Nephron progenitor cell (in vitro differentiated cells): ENCODE data around the gene PABPN1.

ENCODE experiments used
- DNase-seq: peaks from one replicate; pipeline ENCODE4 v3.0.0; 2021
- H3K27ac Mint-ChIP-seq: 2 replicates; pipeline ENCODE4 v1.8.0; 2021; ENCODE audit warnings: mild to moderate bottlenecking, moderate library complexity, mixed read lengths
- H3K27me3 Mint-ChIP-seq: 2 replicates; pipeline ENCODE4 v1.8.0; 2021; ENCODE audit warnings: mild to moderate bottlenecking, low read depth, mixed read lengths; ENCODE audit not compliant: poor library complexity
- H3K36me3 Mint-ChIP-seq: 2 replicates; pipeline ENCODE4 v1.8.0; 2021; ENCODE audit warnings: low read depth, mixed read lengths
- H3K4me1 Mint-ChIP-seq: 2 replicates; pipeline ENCODE4 v1.8.0; 2021; ENCODE audit warnings: mixed read lengths
- H3K4me3 Mint-ChIP-seq: 2 replicates; pipeline ENCODE4 v1.8.0; 2021; ENCODE audit warnings: mild to moderate bottlenecking, moderate library complexity, mixed read lengths
- H3K9me3 Mint-ChIP-seq: 2 replicates; pipeline ENCODE4 v1.8.0; 2021; ENCODE audit warnings: mild to moderate bottlenecking, moderate library complexity, mixed read lengths
- TF ChIP-seq, protein P1 (sequence below): fragments of 200-600 bp; sonication (generic); IDR thresholded peaks from 2 replicates; pipeline ENCODE4 v1.5.0; 2021; ENCODE audit warnings: antibody characterized with exemption

PABPN1 gene

DNA sequence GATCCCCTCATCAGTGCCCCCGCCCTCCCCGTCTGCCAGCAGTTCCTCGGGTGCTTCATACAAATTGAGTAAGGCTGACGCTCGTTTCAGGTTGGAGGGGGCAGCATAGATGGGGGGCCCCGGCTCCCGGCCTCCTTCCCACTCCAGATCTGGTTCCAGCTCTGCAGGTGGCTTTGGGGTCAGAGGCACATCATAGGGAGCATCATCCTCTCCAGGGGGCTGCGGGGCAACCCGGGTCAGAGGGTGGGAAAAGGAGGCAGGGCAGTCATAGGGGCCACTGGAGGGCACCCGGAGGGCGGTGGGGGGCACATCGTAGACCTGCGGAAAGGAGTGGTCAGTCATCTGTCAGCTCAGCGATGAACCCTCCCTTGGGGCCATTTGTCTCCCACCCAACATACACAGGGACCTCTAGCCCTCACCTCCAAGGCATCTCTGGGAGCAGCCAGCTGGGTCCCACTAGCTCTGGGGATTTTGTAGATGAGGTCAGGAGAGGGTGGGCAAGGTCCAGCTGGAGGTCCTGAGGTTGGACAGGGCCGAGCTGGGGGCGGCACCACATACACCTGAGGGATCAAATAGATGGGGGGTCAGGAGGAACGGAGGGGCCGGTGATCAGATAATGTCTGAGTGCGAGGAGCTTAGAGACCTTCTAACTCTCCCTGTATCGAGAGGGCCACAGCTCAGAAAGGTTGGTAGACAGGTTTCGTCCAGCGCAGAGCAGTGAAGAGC, 38.6 kb downstream of the PABPN1 start:
- Mint-ChIP-seq H3K36me3 (peaks cover 42% of the 10 kb centered on the region), H3K4me1 (peaks cover 37% of the 10 kb centered on the region), H3K27ac (peak overlapping the region; percentile 32), H3K9me3 (no peaks in the 10 kb centered on the region), H3K27me3 (no peaks in the 10 kb centered on the region), H3K4me3 (no peak overlapping the region)
- no peak for DNase-seq
- TF ChIP-seq, protein P1, sequence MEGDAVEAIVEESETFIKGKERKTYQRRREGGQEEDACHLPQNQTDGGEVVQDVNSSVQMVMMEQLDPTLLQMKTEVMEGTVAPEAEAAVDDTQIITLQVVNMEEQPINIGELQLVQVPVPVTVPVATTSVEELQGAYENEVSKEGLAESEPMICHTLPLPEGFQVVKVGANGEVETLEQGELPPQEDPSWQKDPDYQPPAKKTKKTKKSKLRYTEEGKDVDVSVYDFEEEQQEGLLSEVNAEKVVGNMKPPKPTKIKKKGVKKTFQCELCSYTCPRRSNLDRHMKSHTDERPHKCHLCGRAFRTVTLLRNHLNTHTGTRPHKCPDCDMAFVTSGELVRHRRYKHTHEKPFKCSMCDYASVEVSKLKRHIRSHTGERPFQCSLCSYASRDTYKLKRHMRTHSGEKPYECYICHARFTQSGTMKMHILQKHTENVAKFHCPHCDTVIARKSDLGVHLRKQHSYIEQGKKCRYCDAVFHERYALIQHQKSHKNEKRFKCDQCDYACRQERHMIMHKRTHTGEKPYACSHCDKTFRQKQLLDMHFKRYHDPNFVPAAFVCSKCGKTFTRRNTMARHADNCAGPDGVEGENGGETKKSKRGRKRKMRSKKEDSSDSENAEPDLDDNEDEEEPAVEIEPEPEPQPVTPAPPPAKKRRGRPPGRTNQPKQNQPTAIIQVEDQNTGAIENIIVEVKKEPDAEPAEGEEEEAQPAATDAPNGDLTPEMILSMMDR = no peak

DNA sequence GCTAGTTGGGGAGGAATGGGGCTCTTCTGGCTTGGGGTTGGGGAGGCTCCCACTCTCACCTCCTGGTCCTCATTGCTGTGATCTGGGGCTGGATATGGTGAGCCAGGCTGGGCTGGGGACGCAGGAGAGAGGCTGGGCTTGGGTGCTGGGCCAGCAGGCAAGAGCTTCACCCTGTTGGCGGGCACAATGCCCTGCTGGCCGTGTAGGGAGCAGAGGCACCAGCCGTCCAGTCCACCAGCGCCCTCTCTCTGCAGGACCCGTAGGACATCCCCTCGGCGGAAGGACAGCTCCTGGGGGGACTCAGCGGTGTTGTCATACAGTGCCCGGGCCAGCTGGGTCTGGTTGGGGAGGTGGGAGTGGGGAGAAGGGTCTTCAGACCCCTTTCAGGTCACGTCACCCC, 39.2 kb downstream of the PABPN1 start:
- Mint-ChIP-seq H3K9me3 (no peaks in the 10 kb centered on the region), H3K4me3 (no peak overlapping the region), H3K27ac (no peak overlapping the region), H3K27me3 (no peaks in the 10 kb centered on the region), H3K4me1 (peaks cover 37% of the 10 kb centered on the region), H3K36me3 (peaks cover 39% of the 10 kb centered on the region)
- TF ChIP-seq, protein P1 = no peak
- DNase-seq = no peak

DNA sequence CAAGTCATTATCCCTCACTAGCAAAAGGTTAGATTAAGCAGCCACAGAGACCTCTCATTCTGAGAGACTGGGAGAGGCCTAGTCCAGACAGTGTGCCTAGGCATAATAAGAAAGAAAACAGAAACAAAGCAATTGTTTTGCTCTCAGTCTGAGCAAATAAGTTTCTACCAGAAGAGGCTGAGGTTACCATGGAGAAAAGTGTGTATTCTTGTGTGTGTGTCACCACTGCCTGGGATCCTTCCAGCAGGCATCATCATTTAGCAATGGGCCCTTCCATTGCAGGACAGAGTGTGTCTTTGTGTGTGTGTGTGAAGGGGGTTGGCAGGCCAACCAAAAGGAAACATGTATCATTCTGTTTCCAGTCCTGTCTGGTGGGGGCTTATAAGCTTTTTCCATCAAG, 40.1 kb downstream of the PABPN1 start:
- Mint-ChIP-seq H3K27ac (peak overlapping the region; percentile 7), H3K4me1 (peaks cover 37% of the 10 kb centered on the region), H3K9me3 (no peaks in the 10 kb centered on the region), H3K4me3 (no peak overlapping the region), H3K36me3 (peaks cover 34% of the 10 kb centered on the region), H3K27me3 (no peaks in the 10 kb centered on the region)
- TF ChIP-seq, protein P1 = no peak
- DNase-seq = no peak

DNA sequence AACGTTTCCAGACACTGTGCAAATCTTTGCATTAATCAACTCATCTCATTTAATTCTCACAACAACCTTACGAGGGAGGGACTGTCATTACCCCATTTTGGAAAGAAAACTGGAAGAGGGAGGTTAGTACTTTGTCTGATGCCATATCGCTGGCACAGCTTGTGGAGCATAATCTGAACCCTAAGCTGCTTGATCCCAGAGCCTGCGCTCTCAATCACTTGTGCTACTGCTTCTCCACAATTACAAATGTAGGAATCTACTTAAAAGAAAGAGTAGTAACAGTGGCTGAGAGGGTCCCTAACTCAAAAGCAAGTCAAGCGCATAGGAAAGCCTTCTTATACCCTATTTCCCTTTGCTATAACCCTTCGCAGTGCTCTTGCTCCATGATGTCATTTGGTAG, 40.5 kb downstream of the PABPN1 start:
- Mint-ChIP-seq H3K4me1 (peaks cover 40% of the 10 kb centered on the region), H3K4me3 (peak overlapping the region; percentile 51), H3K36me3 (peaks cover 30% of the 10 kb centered on the region), H3K27ac (no peak overlapping the region), H3K9me3 (no peaks in the 10 kb centered on the region), H3K27me3 (no peaks in the 10 kb centered on the region)
- TF ChIP-seq, protein P1 = no peak
- no peak for DNase-seq

DNA sequence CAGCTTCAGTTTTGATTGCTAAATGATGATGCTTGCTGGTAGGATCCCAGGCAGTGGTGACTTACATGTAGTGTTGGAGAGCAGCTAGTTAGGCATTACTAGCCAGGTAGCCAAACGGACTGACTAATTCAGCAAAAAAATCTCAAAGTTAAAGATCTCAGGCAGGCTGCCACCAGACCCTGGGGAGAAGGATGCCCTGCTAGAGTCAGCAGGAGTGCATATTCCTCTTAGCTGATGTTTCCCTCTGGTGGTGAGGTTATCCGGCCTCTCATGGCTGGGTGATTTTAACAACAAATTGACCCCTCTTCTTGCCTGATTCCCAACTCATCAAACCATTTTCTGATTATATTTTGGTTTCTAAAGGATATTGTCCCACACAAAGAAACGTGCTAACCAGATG, 40.9 kb downstream of the PABPN1 start:
- H3K27ac Mint-ChIP-seq = no peak overlapping the region
- no peaks in the 10 kb centered on the region for H3K9me3 Mint-ChIP-seq
- peak overlapping the region; percentile 51 for H3K4me3 Mint-ChIP-seq
- TF ChIP-seq, protein P1 = no peak
- H3K27me3 Mint-ChIP-seq = no peaks in the 10 kb centered on the region
- H3K36me3 Mint-ChIP-seq = peaks cover 30% of the 10 kb centered on the region
- DNase-seq = no peak
- peaks cover 45% of the 10 kb centered on the region for H3K4me1 Mint-ChIP-seq
